Gastroesophageal sphincter (tissue), 3 donors: ENCODE data around the gene ANXA2R.

Experiments
- POLR2AphosphoS5 ChIP-seq: sonication (generic); formaldehyde crosslinking; IDR thresholded peaks from one replicate; pipeline ENCODE4 v1.6.1; 2017; ENCODE audit warnings: antibody characterized with exemption
- TF ChIP-seq, protein P1 (sequence below), 4 experiments: fragments of 200-600 bp in 2 of 4; fragments of 450-650 bp in 2 of 4; sonication (generic) in 1 of 4; IDR thresholded peaks; one replicate each; pipeline ENCODE4 v1.5.1; 2017 to 2019; ENCODE audit warnings: antibody characterized with exemption in 4 of 4, mild to moderate bottlenecking in 2 of 4, moderate library complexity in 2 of 4

- TF ChIP-seq, protein P1, sequence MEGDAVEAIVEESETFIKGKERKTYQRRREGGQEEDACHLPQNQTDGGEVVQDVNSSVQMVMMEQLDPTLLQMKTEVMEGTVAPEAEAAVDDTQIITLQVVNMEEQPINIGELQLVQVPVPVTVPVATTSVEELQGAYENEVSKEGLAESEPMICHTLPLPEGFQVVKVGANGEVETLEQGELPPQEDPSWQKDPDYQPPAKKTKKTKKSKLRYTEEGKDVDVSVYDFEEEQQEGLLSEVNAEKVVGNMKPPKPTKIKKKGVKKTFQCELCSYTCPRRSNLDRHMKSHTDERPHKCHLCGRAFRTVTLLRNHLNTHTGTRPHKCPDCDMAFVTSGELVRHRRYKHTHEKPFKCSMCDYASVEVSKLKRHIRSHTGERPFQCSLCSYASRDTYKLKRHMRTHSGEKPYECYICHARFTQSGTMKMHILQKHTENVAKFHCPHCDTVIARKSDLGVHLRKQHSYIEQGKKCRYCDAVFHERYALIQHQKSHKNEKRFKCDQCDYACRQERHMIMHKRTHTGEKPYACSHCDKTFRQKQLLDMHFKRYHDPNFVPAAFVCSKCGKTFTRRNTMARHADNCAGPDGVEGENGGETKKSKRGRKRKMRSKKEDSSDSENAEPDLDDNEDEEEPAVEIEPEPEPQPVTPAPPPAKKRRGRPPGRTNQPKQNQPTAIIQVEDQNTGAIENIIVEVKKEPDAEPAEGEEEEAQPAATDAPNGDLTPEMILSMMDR (IDR thresholded peaks at IDR 0.05): no peak
- no peak for TF ChIP-seq POLR2AphosphoS5
Measured at GRCh38 chr5:43078956-43079355, 38.8 kb upstream of the ANXA2R start.
